Neural cell (in vitro differentiated cells): Measurements from ENCODE around the gene KCNJ3. TPM values are rescaled to one million over a fixed set of nuclear protein-coding genes. Genes with fewer than 3 reads are reported as not detected.

Experiments
- H2AFZ ChIP-seq: fragments of 200-600, 300-800 bp; sonication (generic), shearing (Covaris generic); 2 replicates; pipeline ENCODE4 v1.6.0; 2014; ENCODE audit warnings: low read depth, mild to moderate bottlenecking, antibody characterized with exemption, low read length, moderate library complexity
- H3F3A ChIP-seq: fragments of 200-600 bp; shearing (Covaris generic); 2 replicates; pipeline ENCODE4 v1.6.1; 2016; ENCODE audit warnings: mild to moderate bottlenecking, moderate library complexity, mixed read lengths, antibody characterized with exemption, low read length; ENCODE audit not compliant: insufficient read depth, poor library complexity, severe bottlenecking
- H3K27ac ChIP-seq: fragments of 200-600, 300-800 bp; sonication (generic), shearing (Covaris generic); 2 replicates; pipeline ENCODE4 v1.5.1; 2014; ENCODE audit warnings: mild to moderate bottlenecking, low read length, moderate library complexity
- H3K27me3 ChIP-seq: fragments of 300-800, 200-600 bp; sonication (generic), shearing (Covaris generic); 2 replicates; pipeline ENCODE4 v1.6.0; 2014; ENCODE audit warnings: mild to moderate bottlenecking, low read depth, low read length, moderate library complexity; ENCODE audit not compliant: insufficient read depth
- H3K36me3 ChIP-seq: fragments of 300-800, 200-600 bp; sonication (generic), shearing (Covaris generic); 2 replicates; pipeline ENCODE4 v1.5.1; 2014; ENCODE audit warnings: mild to moderate bottlenecking, antibody characterized with exemption, low read length, moderate library complexity; ENCODE audit not compliant: insufficient read depth
- H3K4me2 ChIP-seq: fragments of 300-800, 200-600 bp; sonication (generic), shearing (Covaris generic); 2 replicates; pipeline ENCODE4 v1.6.0; 2014; ENCODE audit warnings: mild to moderate bottlenecking, low read length
- H3K4me3 ChIP-seq: fragments of 300-800, 200-600 bp; sonication (generic), shearing (Covaris generic); 2 replicates; pipeline ENCODE4 v1.5.1; 2014; ENCODE audit warnings: mild to moderate bottlenecking, low read length, moderate library complexity
- H3K79me2 ChIP-seq: fragments of 200-600 bp; shearing (Covaris generic); replicated peaks from 2 replicates; pipeline ENCODE4 v1.6.0; 2014; ENCODE audit warnings: mild to moderate bottlenecking, low read length, moderate library complexity; ENCODE audit not compliant: insufficient read depth
- H3K9ac ChIP-seq: fragments of 300-800, 200-600 bp; sonication (generic), shearing (Covaris generic); 2 replicates; pipeline ENCODE4 v1.6.1; 2016; ENCODE audit warnings: mild to moderate bottlenecking, low read length, mixed read lengths
- H3K9me2 ChIP-seq: fragments of 200-600 bp; shearing (Covaris generic); 2 replicates; pipeline ENCODE4 v1.6.1; 2016; ENCODE audit warnings: mild to moderate bottlenecking, low read length, mixed read lengths; ENCODE audit not compliant: insufficient read depth
- H3K9me3 ChIP-seq: fragments of 200-600, 300-800 bp; sonication (generic), shearing (Covaris generic); 2 replicates; pipeline ENCODE4 v1.6.1; 2016; ENCODE audit warnings: mild to moderate bottlenecking, mixed run types, low read length, moderate library complexity, mixed read lengths
- H4K20me1 ChIP-seq: fragments of 200-600 bp; shearing (Covaris generic); 2 replicates; pipeline ENCODE4 v1.6.1; 2016; ENCODE audit warnings: mild to moderate bottlenecking, mixed run types; ENCODE audit not compliant: insufficient read depth
- EP300 ChIP-seq: fragments of 450-650 bp; conservative IDR thresholded peaks from 2 replicates; pipeline ENCODE4 v1.6.1; 2014; ENCODE audit warnings: antibody characterized with exemption, mild to moderate bottlenecking, moderate library complexity; ENCODE audit not compliant: poor library complexity, severe bottlenecking
- EZH2 ChIP-seq: fragments of 200-600, 300-800 bp; shearing (Covaris generic), sonication (generic); IDR thresholded peaks from 2 replicates; pipeline ENCODE4 v1.6.1; 2014; ENCODE audit warnings: antibody characterized with exemption, low read length, borderline replicate concordance, mild to moderate bottlenecking; ENCODE audit not compliant: insufficient read depth, poor library complexity, severe bottlenecking
- MXI1 ChIP-seq: fragments of 450-650 bp; conservative IDR thresholded peaks from 2 replicates; pipeline ENCODE4 v1.6.1; 2014; ENCODE audit warnings: antibody characterized with exemption, mild to moderate bottlenecking; ENCODE audit not compliant: poor library complexity, severe bottlenecking
- POLR2AphosphoS5 ChIP-seq: IDR thresholded peaks from 2 replicates; pipeline ENCODE4 v1.6.1; 2012
- RAD21 ChIP-seq: fragments of 450-650 bp; conservative IDR thresholded peaks from 2 replicates; pipeline ENCODE4 v1.6.1; 2014; ENCODE audit warnings: antibody characterized with exemption, mild to moderate bottlenecking, moderate library complexity
- SMC3 ChIP-seq: fragments of 450-650 bp; conservative IDR thresholded peaks from 2 replicates; pipeline ENCODE4 v1.6.1; 2014; ENCODE audit warnings: antibody characterized with exemption, mild to moderate bottlenecking, moderate library complexity; ENCODE audit not compliant: poor library complexity
- TAF1 ChIP-seq: IDR thresholded peaks from 2 replicates; pipeline ENCODE4 v1.6.1; 2012; ENCODE audit warnings: low read depth
- polyA plus RNA-seq: library from polyadenylated mRNA; depleted of rRNA; stranded (reverse); fragments of >200 nt; gene quantifications from 2 replicates; pipeline ENCODE4 v1.2.3, GENCODE V29; 2014
- TF ChIP-seq, protein P1 (sequence below): IDR thresholded peaks from 2 replicates; pipeline ENCODE4 v1.6.1; 2012; ENCODE audit warnings: borderline replicate concordance
- TF ChIP-seq, protein P2 (sequence below): fragments of 450-650 bp; IDR thresholded peaks from 2 replicates; pipeline ENCODE4 v1.5.1; 2014; ENCODE audit warnings: antibody characterized with exemption, mild to moderate bottlenecking, moderate library complexity; ENCODE audit not compliant: poor library complexity, severe bottlenecking

KCNJ3 gene
- polyA plus RNA-seq, 1 donor from 2014 or later = 0.68 TPM

DNA sequence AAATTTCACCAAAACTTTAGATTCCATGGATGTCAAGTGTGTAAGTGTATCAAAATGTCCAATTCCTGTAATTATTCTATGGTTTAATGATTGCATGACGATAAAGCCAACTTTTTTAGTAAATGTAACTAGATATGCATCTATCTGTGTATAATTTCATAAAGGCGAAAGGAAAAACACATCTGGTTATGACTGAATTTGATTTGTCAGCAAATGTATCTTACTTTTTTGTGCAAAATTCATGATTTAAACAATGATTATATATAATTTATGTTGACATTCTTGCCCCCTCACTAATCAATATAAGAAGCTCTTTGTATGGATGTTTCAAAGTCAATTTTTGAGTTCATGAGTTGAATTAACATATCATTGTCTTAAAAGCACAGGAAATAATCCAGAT is 138.5 kb downstream of the KCNJ3 start:
- Histone ChIP-seq H3F3A (no peaks in the 10 kb centered on the region), H3K4me3 (no peak overlapping the region), H3K27me3 (no peaks in the 10 kb centered on the region), H3K9me2 (no peaks in the 10 kb centered on the region), H3K36me3 (no peaks in the 10 kb centered on the region), H2AFZ (no peak overlapping the region), H3K9me3 (no peaks in the 10 kb centered on the region), H3K27ac (no peak overlapping the region), H3K4me2 (no peak overlapping the region), H3K79me2 (no peaks in the 10 kb centered on the region), H4K20me1 (no peaks in the 10 kb centered on the region), H3K9ac (no peak overlapping the region)
- TF ChIP-seq MXI1 = no peak

DNA sequence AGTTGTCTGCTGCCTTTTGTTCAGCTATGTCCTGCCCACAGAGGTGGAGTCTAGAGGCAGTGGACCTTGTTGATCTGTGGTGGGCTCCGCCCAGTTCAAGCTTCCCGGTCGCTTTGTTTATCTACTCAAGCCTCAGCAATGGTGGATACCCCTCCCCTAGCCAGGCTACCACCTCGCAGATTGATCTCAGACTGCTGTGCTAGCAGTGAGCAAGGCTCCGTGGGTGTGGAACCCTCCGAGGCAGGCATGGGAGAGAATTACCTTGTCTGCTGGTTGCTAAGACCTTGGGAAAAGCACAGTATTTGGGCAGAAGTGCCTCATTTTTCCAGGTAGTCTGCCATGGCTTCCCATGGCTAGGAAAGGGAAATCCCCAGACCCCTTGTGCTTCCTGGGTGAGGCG is 146.0 kb downstream of the KCNJ3 start:
- no peaks in the 10 kb centered on the region for H4K20me1 ChIP-seq

DNA sequence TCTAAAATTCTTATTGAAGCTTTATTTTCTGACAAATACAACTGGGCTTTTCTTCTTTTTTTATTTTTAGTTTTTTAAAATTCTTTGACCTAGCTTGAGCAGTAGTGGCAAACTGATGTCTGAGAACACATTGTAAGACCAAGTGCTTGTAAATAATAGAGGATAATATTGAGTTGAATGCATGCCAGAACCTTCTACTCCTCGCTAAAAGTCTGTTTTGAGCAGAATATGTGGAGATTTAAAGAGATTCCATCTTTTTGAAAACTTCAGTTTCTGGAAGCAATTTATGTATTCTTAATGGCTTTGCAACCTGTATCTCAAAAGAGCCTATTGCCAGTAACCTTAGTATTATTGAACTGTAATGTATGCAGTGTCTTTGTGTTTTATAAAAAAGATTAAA is 148.3 kb downstream of the KCNJ3 start:
- H3K4me2 ChIP-seq = no peak overlapping the region
- no peaks in the 10 kb centered on the region for H4K20me1 ChIP-seq
- no peaks in the 10 kb centered on the region for H3K79me2 ChIP-seq
- H3K27ac ChIP-seq = no peak overlapping the region
- no peaks in the 10 kb centered on the region for H3K36me3 ChIP-seq
- no peaks in the 10 kb centered on the region for H3K9me2 ChIP-seq
- no peaks in the 10 kb centered on the region for H3K9me3 ChIP-seq
- H3K27me3 ChIP-seq = no peaks in the 10 kb centered on the region
- H3F3A ChIP-seq = no peaks in the 10 kb centered on the region
- no peak overlapping the region for H3K4me3 ChIP-seq
- H3K9ac ChIP-seq = no peak overlapping the region
- H2AFZ ChIP-seq = no peak overlapping the region
- no peak for TF ChIP-seq POLR2AphosphoS5
- TF ChIP-seq, protein P1, sequence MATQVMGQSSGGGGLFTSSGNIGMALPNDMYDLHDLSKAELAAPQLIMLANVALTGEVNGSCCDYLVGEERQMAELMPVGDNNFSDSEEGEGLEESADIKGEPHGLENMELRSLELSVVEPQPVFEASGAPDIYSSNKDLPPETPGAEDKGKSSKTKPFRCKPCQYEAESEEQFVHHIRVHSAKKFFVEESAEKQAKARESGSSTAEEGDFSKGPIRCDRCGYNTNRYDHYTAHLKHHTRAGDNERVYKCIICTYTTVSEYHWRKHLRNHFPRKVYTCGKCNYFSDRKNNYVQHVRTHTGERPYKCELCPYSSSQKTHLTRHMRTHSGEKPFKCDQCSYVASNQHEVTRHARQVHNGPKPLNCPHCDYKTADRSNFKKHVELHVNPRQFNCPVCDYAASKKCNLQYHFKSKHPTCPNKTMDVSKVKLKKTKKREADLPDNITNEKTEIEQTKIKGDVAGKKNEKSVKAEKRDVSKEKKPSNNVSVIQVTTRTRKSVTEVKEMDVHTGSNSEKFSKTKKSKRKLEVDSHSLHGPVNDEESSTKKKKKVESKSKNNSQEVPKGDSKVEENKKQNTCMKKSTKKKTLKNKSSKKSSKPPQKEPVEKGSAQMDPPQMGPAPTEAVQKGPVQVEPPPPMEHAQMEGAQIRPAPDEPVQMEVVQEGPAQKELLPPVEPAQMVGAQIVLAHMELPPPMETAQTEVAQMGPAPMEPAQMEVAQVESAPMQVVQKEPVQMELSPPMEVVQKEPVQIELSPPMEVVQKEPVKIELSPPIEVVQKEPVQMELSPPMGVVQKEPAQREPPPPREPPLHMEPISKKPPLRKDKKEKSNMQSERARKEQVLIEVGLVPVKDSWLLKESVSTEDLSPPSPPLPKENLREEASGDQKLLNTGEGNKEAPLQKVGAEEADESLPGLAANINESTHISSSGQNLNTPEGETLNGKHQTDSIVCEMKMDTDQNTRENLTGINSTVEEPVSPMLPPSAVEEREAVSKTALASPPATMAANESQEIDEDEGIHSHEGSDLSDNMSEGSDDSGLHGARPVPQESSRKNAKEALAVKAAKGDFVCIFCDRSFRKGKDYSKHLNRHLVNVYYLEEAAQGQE = no peak
- TF ChIP-seq MXI1 = no peak
- TF ChIP-seq EZH2 = no peak
- TF ChIP-seq RAD21 = no peak
- TF ChIP-seq, protein P2, sequence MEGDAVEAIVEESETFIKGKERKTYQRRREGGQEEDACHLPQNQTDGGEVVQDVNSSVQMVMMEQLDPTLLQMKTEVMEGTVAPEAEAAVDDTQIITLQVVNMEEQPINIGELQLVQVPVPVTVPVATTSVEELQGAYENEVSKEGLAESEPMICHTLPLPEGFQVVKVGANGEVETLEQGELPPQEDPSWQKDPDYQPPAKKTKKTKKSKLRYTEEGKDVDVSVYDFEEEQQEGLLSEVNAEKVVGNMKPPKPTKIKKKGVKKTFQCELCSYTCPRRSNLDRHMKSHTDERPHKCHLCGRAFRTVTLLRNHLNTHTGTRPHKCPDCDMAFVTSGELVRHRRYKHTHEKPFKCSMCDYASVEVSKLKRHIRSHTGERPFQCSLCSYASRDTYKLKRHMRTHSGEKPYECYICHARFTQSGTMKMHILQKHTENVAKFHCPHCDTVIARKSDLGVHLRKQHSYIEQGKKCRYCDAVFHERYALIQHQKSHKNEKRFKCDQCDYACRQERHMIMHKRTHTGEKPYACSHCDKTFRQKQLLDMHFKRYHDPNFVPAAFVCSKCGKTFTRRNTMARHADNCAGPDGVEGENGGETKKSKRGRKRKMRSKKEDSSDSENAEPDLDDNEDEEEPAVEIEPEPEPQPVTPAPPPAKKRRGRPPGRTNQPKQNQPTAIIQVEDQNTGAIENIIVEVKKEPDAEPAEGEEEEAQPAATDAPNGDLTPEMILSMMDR = no peak

More for the DNA sequence above, 146.0 kb downstream of the KCNJ3 start:
- Histone ChIP-seq H3K9ac (no peak overlapping the region), H2AFZ (no peak overlapping the region), H3K79me2 (no peaks in the 10 kb centered on the region), H3K4me2 (no peak overlapping the region), H3K27ac (no peak overlapping the region), H3F3A (no peaks in the 10 kb centered on the region), H3K9me2 (no peaks in the 10 kb centered on the region), H3K9me3 (no peaks in the 10 kb centered on the region), H3K27me3 (no peaks in the 10 kb centered on the region), H3K36me3 (no peaks in the 10 kb centered on the region), H3K4me3 (no peak overlapping the region)
- TF ChIP-seq EP300 = no peak
- TF ChIP-seq, protein P2 = no peak
- no peak for TF ChIP-seq SMC3
- no peak for TF ChIP-seq TAF1
- TF ChIP-seq, protein P1 = no peak
- TF ChIP-seq EZH2 = no peak
- TF ChIP-seq MXI1 = no peak
- TF ChIP-seq POLR2AphosphoS5 = no peak
- no peak for TF ChIP-seq RAD21
